ENCODE results near the gene MKLN1.

DNA sequence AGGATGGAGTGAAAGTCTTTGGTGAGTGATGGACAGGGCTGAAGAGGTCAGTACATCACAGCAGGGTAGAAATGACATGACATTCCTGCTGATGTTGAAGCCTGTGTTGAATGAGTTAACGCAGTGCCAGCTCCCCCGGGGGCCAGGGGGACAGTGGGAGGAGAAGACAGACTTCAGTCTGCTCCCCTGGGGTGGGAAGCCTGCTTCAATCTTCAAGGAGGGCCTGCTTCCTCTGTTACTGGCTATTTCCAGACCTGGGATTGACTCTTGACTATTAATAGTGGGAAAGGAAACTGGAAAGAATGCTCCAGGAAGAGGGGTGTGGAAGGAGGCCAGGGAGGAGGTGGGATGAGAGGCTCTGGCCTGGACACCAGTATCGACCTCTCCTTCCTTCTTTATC lies 201.5 kb downstream of the MKLN1 start:
- TF ChIP-seq, protein P1, sequence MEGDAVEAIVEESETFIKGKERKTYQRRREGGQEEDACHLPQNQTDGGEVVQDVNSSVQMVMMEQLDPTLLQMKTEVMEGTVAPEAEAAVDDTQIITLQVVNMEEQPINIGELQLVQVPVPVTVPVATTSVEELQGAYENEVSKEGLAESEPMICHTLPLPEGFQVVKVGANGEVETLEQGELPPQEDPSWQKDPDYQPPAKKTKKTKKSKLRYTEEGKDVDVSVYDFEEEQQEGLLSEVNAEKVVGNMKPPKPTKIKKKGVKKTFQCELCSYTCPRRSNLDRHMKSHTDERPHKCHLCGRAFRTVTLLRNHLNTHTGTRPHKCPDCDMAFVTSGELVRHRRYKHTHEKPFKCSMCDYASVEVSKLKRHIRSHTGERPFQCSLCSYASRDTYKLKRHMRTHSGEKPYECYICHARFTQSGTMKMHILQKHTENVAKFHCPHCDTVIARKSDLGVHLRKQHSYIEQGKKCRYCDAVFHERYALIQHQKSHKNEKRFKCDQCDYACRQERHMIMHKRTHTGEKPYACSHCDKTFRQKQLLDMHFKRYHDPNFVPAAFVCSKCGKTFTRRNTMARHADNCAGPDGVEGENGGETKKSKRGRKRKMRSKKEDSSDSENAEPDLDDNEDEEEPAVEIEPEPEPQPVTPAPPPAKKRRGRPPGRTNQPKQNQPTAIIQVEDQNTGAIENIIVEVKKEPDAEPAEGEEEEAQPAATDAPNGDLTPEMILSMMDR (IDR thresholded peaks at IDR 0.05), result no peak
- TF ChIP-seq POLR2AphosphoS5 (IDR thresholded peaks at IDR 0.05) (no peak), EP300 (IDR thresholded peaks at IDR 0.05) (no peak), POLR2A (IDR thresholded peaks at IDR 0.05; ENCODE audit: low read depth) (no peak)

Data from esophagus muscularis mucosa (tissue), 4 donors.